HEK293 (cell line): ENCODE data around the gene PRXL2B.

Experiments used
- CTCF ChIA-PET: fragments of 350-600 bp; formaldehyde crosslinking; extraction: SDS; loops from one replicate; lab custom pipeline; 2021; ENCODE audit warnings: antibody characterized with exemption; lab: Yijun Ruan, JAX
- POLR2A ChIA-PET: fragments of 300-600 bp; formaldehyde crosslinking; extraction: SDS; loops from one replicate; lab custom pipeline; 2020; ENCODE audit warnings: antibody characterized with exemption, inconsistent platforms; lab: Yijun Ruan, JAX
- H3K27ac ChIP-seq: fragments of 200-500 bp; sonication (Bioruptor generic); 2 replicates; pipeline ENCODE4 v1.5.1; 2014; ENCODE audit warnings: low read depth, low read length, control low read depth, inconsistent platforms; ENCODE audit errors: extremely low read depth
- H3K36me3 ChIP-seq, 2 experiments: fragments of 200-500 bp in 1 of 2; sonication (Bioruptor generic) in 1 of 2; 1 replicate in 1 of 2; 2 replicates in 1 of 2; pipeline ENCODE4 v1.5.1; 2014 to 2017; ENCODE audit warnings: inconsistent platforms in 2 of 2, low read length in 2 of 2; ENCODE audit not compliant: control insufficient read depth in 2 of 2, insufficient read depth in 1 of 2
- H3K4me1 ChIP-seq: fragments of 200-500 bp; sonication (Bioruptor generic); 2 replicates; pipeline ENCODE4 v1.5.1; 2014; ENCODE audit warnings: mild to moderate bottlenecking, low read length, inconsistent platforms; ENCODE audit not compliant: control insufficient read depth, insufficient read depth
- H3K4me3 ChIP-seq: 2 replicates; pipeline ENCODE4 v1.5.1; 2011; ENCODE audit warnings: low read depth, mild to moderate bottlenecking, control low read depth, low read length, moderate library complexity
- H3K9me3 ChIP-seq: fragments of 200-500 bp; sonication (Bioruptor generic); 2 replicates; pipeline ENCODE4 v1.5.1; 2014; ENCODE audit warnings: low read depth, low read length, inconsistent platforms; ENCODE audit not compliant: control insufficient read depth, insufficient read depth
- BCL11B ChIP-seq: fragments of 450-650 bp; formaldehyde crosslinking; IDR thresholded peaks from 2 replicates; pipeline ENCODE4 v1.5.1; 2016; ENCODE audit warnings: low read depth, missing biosample characterization, missing genetic modification characterization
- PRDM2 ChIP-seq: fragments of 450-650 bp; formaldehyde crosslinking; IDR thresholded peaks from 2 replicates; pipeline ENCODE4 v1.5.1; 2016; ENCODE audit warnings: missing biosample characterization, missing genetic modification characterization, borderline replicate concordance
- ZBTB21 ChIP-seq: fragments of 450-650 bp; formaldehyde crosslinking; IDR thresholded peaks from 2 replicates; pipeline ENCODE4 v1.5.1; 2017; ENCODE audit warnings: missing biosample characterization, missing genetic modification characterization
- ZBTB48 ChIP-seq: fragments of 450-650 bp; formaldehyde crosslinking; IDR thresholded peaks from 2 replicates; pipeline ENCODE4 v1.5.1; 2016; ENCODE audit warnings: missing biosample characterization, missing genetic modification characterization
- ZBTB49 ChIP-seq: fragments of 450-650 bp; formaldehyde crosslinking; IDR thresholded peaks from 2 replicates; pipeline ENCODE4 v1.5.1; 2016; ENCODE audit warnings: missing biosample characterization, missing genetic modification characterization, low read depth
- ZBTB6 ChIP-seq: fragments of 450-650 bp; formaldehyde crosslinking; IDR thresholded peaks from 2 replicates; pipeline ENCODE4 v1.5.1; 2017; ENCODE audit warnings: missing biosample characterization, missing genetic modification characterization
- ZNF223 ChIP-seq: fragments of 450-650 bp; formaldehyde crosslinking; IDR thresholded peaks from 2 replicates; pipeline ENCODE4 v1.5.1; 2016; ENCODE audit warnings: missing biosample characterization, missing genetic modification characterization
- ZNF239 ChIP-seq: fragments of 450-650 bp; formaldehyde crosslinking; IDR thresholded peaks from 2 replicates; pipeline ENCODE4 v1.5.1; 2016; ENCODE audit warnings: missing biosample characterization, missing genetic modification characterization
- ZNF280C ChIP-seq: fragments of 450-650 bp; formaldehyde crosslinking; IDR thresholded peaks from 2 replicates; pipeline ENCODE4 v1.5.1; 2016; ENCODE audit warnings: missing biosample characterization, missing genetic modification characterization
- ZNF354C ChIP-seq: fragments of 450-650 bp; formaldehyde crosslinking; IDR thresholded peaks from 2 replicates; pipeline ENCODE4 v1.5.1; 2016; ENCODE audit warnings: missing biosample characterization, missing genetic modification characterization, low read depth, borderline replicate concordance
- ZNF37A ChIP-seq: fragments of 450-650 bp; IDR thresholded peaks from 2 replicates; pipeline ENCODE4 v1.5.1; 2018; ENCODE audit warnings: missing biosample characterization, missing genetic modification characterization
- ZNF398 ChIP-seq: fragments of 450-650 bp; formaldehyde crosslinking; IDR thresholded peaks from 2 replicates; pipeline ENCODE4 v1.5.1; 2017; ENCODE audit warnings: missing biosample characterization, missing genetic modification characterization
- ZNF518A ChIP-seq: fragments of 450-650 bp; formaldehyde crosslinking; conservative IDR thresholded peaks from 2 replicates; pipeline ENCODE4 v1.5.1; 2016; ENCODE audit warnings: low read depth, missing biosample characterization, missing genetic modification characterization
- ZNF558 ChIP-seq: fragments of 450-650 bp; formaldehyde crosslinking; IDR thresholded peaks from 2 replicates; pipeline ENCODE4 v1.5.1; 2016; ENCODE audit warnings: missing biosample characterization, missing genetic modification characterization
- ZNF610 ChIP-seq: fragments of 450-650 bp; formaldehyde crosslinking; IDR thresholded peaks from 2 replicates; pipeline ENCODE4 v1.5.1; 2016; ENCODE audit warnings: missing biosample characterization, missing genetic modification characterization, borderline replicate concordance
- ZNF677 ChIP-seq: fragments of 450-650 bp; IDR thresholded peaks from 2 replicates; pipeline ENCODE4 v1.5.0; 2018; ENCODE audit warnings: missing biosample characterization, mild to moderate bottlenecking, missing genetic modification characterization, moderate library complexity
- ZNF768 ChIP-seq: fragments of 450-650 bp; formaldehyde crosslinking; IDR thresholded peaks from 2 replicates; pipeline ENCODE4 v1.5.1; 2018; ENCODE audit warnings: missing biosample characterization, mild to moderate bottlenecking, missing genetic modification characterization
- ZNF791 ChIP-seq: fragments of 450-650 bp; formaldehyde crosslinking; IDR thresholded peaks from 2 replicates; pipeline ENCODE4 v1.5.1; 2016; ENCODE audit warnings: missing biosample characterization, missing genetic modification characterization
- ZXDB ChIP-seq: fragments of 450-650 bp; formaldehyde crosslinking; IDR thresholded peaks from 2 replicates; pipeline ENCODE4 v1.5.1; 2016; ENCODE audit warnings: missing biosample characterization, missing genetic modification characterization

Gene PRXL2B

GRCh38 chr1:2574350-2574749 lies 12.2 kb upstream of the PRXL2B start:
- Histone ChIP-seq H3K9me3 (no peaks in the 10 kb centered on the region), H3K4me3 (no peak overlapping the region), H3K36me3 (no peaks in the 10 kb centered on the region), H3K27ac (no peak overlapping the region), H3K4me1 (no peaks in the 10 kb centered on the region)
- no peak for TF ChIP-seq ZNF223 (tag by site-specific recombination)
- no peak for TF ChIP-seq ZNF37A
- TF ChIP-seq ZNF398, result no peak
- no peak for TF ChIP-seq ZNF280C (tag by site-specific recombination)
- TF ChIP-seq ZNF677 (tag by site-specific recombination), result no peak
- no peak for TF ChIP-seq ZNF768 (tag by site-specific recombination)
- TF ChIP-seq ZBTB6 (tag by site-specific recombination), result no peak
- no peak for TF ChIP-seq BCL11B (tag by site-specific recombination)
- TF ChIP-seq ZNF558, result no peak
- TF ChIP-seq ZBTB49 (tag by site-specific recombination), result no peak
- TF ChIP-seq ZNF791 (tag by site-specific recombination), result no peak
- TF ChIP-seq ZNF518A (tag by site-specific recombination), result no peak
- no peak for TF ChIP-seq ZXDB (tag by site-specific recombination)
- no peak for TF ChIP-seq ZBTB48
- TF ChIP-seq ZNF610 (tag by site-specific recombination), result no peak
- no peak for TF ChIP-seq PRDM2 (tag by site-specific recombination)
- no peak for TF ChIP-seq ZNF239 (tag by site-specific recombination)
- TF ChIP-seq ZBTB21 (tag by site-specific recombination), result no peak
- TF ChIP-seq ZNF354C (tag by site-specific recombination), result no peak
- ChIA-PET POLR2A (no interaction called here), CTCF (interaction anchor here (1.8 kb wide), 1 partner anchor 26 kb away, joined by 4 read pairs; no protein-coding TSS in a partner anchor)
